H1 (cell line): ENCODE data around the gene PRPF38A.

Experiments
- GABPA ChIP-seq: IDR thresholded peaks from 2 replicates; pipeline ENCODE4 v1.6.1; 2011; ENCODE audit warnings: mild to moderate bottlenecking, low read length, moderate library complexity, borderline replicate concordance; ENCODE audit not compliant: insufficient read depth
- POLR2A ChIP-seq, 2 experiments: IDR thresholded peaks; 1 replicate in 1 of 2; 2 replicates in 1 of 2; pipeline ENCODE4 v1.6.1; 2011; ENCODE audit warnings: low read depth in 2 of 2, low read length in 2 of 2, mild to moderate bottlenecking in 2 of 2; ENCODE audit errors: control extremely low read depth in 1 of 2

- no peak for TF ChIP-seq GABPA
- TF ChIP-seq POLR2A (IDR thresholded peaks at IDR 0.05; ENCODE audit: control extremely low read depth in 1 of 2, low read depth in 2 of 2, low read length in 2 of 2), result no peak
These were observed 43.8 kb upstream of the PRPF38A start for GRCh38 chr1:52360595-52360968.
